H1 (cell line): ENCODE results near the gene NEK4. TPM values are rescaled to one million over a fixed set of nuclear protein-coding genes. Genes with fewer than 3 reads are reported as not detected.

Source experiments
- CTCF ChIA-PET: fragments of 300-600 bp; sonication (Branson Sonifier 250); formaldehyde crosslinking; loops from one replicate; lab custom pipeline; 2021; ENCODE audit not compliant: partially characterized antibody; lab: Charles Lee
- POLR2A ChIA-PET: fragments of 300-600 bp; sonication (Branson Sonifier 250); formaldehyde crosslinking; loops from one replicate; lab custom pipeline; 2021; ENCODE audit warnings: inconsistent platforms; ENCODE audit not compliant: partially characterized antibody; lab: Charles Lee
- DNase-seq, 2 experiments: peaks; one replicate each; pipeline versions ENCODE4 v3.0.0 to v3.0.0-alpha.2; 2010 to 2022; ENCODE audit warnings: low spot score in 2 of 2, low read depth in 1 of 2, mixed read lengths in 1 of 2
- FAIRE-seq: peaks from 2 replicates; lab custom pipeline; 2011; peaks lifted over from hg19 to GRCh38; lab: Jason Lieb, UNC
- H2AFZ ChIP-seq: 2 replicates; pipeline ENCODE4 v1.8.1; 2012; ENCODE audit warnings: low read length, inconsistent platforms
- H2AK5ac ChIP-seq: 2 replicates; pipeline ENCODE4 v1.6.1; 2013; ENCODE audit warnings: low read depth, low read length
- H2BK120ac ChIP-seq: replicated peaks from 2 replicates; pipeline ENCODE3; 2013; ENCODE audit warnings: low read depth, low read length, inconsistent platforms
- H2BK12ac ChIP-seq: 2 replicates; pipeline ENCODE4 v1.6.1; 2013; ENCODE audit warnings: low read depth, low read length
- H2BK15ac ChIP-seq: 2 replicates; pipeline ENCODE4 v1.6.1; 2013; ENCODE audit warnings: low read length
- H2BK20ac ChIP-seq: 2 replicates; pipeline ENCODE4 v1.6.1; 2013; ENCODE audit warnings: low read length
- H2BK5ac ChIP-seq: 2 replicates; pipeline ENCODE4 v1.6.1; 2013; ENCODE audit warnings: low read depth, low read length
- H3K14ac ChIP-seq: 2 replicates; pipeline ENCODE4 v1.6.1; 2013; ENCODE audit warnings: inconsistent platforms; ENCODE audit not compliant: insufficient read length
- H3K18ac ChIP-seq: 2 replicates; pipeline ENCODE4 v1.6.1; 2013; ENCODE audit warnings: low read length; ENCODE audit errors: extremely low read depth
- H3K23ac ChIP-seq: 2 replicates; pipeline ENCODE4 v1.6.1; 2013; ENCODE audit warnings: inconsistent platforms; ENCODE audit not compliant: insufficient read length
- H3K23me2 ChIP-seq: 2 replicates; pipeline ENCODE4 v1.6.1; 2013; ENCODE audit warnings: low read depth, low read length
- H3K27ac ChIP-seq: 2 replicates; pipeline ENCODE4 v1.6.1; 2011; ENCODE audit warnings: low read depth, low read length, inconsistent platforms
- H3K27me3 ChIP-seq, 4 experiments: replicated peaks in 1 of 4; 1 replicate in 1 of 4; 2 replicates in 3 of 4; pipeline versions ENCODE4 v1.6.1 to v1.8.1; 2011 to 2013; ENCODE audit warnings: low read length in 3 of 4, mild to moderate bottlenecking in 3 of 4, inconsistent platforms in 2 of 4, mixed read lengths in 2 of 4, moderate library complexity in 1 of 4; ENCODE audit not compliant: control insufficient read depth in 3 of 4, insufficient read depth in 3 of 4; ENCODE audit errors: extremely low read depth in 1 of 4
- H3K36me3 ChIP-seq, 4 experiments: 2 replicates each; pipeline versions ENCODE4 v1.6.1 to v1.8.1; 2011 to 2013; ENCODE audit warnings: mild to moderate bottlenecking in 4 of 4, low read length in 3 of 4, moderate library complexity in 2 of 4, control low read depth in 1 of 4, inconsistent platforms in 1 of 4; ENCODE audit not compliant: insufficient read depth in 4 of 4, control insufficient read depth in 2 of 4
- H3K4ac ChIP-seq: replicated peaks from 2 replicates; pipeline ENCODE3; 2013; ENCODE audit warnings: low read length, low read depth, mixed read lengths, inconsistent platforms; ENCODE audit not compliant: insufficient read length
- H3K4me1 ChIP-seq, 4 experiments: replicated peaks in 1 of 4; 1 replicate in 1 of 4; 2 replicates in 3 of 4; pipeline versions ENCODE4 v1.6.1 to v1.8.1; 2011 to 2013; ENCODE audit warnings: low read length in 3 of 4, inconsistent platforms in 2 of 4, mixed read lengths in 1 of 4; ENCODE audit not compliant: insufficient read depth in 4 of 4, control insufficient read depth in 3 of 4
- H3K4me2 ChIP-seq, 2 experiments: 2 replicates each; pipeline versions ENCODE4 v1.6.1 to v1.8.1; 2011 to 2013; ENCODE audit warnings: low read depth in 2 of 2, low read length in 2 of 2, control low read depth in 1 of 2, inconsistent platforms in 1 of 2, mild to moderate bottlenecking in 1 of 2; ENCODE audit not compliant: insufficient read depth in 1 of 2
- H3K4me3 ChIP-seq, 4 experiments: fragments of 200-600, 300-600 bp in 1 of 4; sonication (generic), shearing (Covaris generic), sonication (Bioruptor Twin) in 1 of 4; 2 replicates each; pipeline versions ENCODE4 v1.5.1 to v1.8.1; 2011 to 2016; ENCODE audit warnings: low read length in 4 of 4, low read depth in 3 of 4, control low read depth in 2 of 4, inconsistent platforms in 2 of 4, mild to moderate bottlenecking in 2 of 4, mixed read lengths in 1 of 4, moderate library complexity in 1 of 4; ENCODE audit not compliant: insufficient read depth in 2 of 4; ENCODE audit errors: extremely low read depth in 1 of 4
- H3K56ac ChIP-seq: replicated peaks from 2 replicates; pipeline ENCODE3; 2013; ENCODE audit warnings: low read depth, mild to moderate bottlenecking, mixed read lengths, low read length, inconsistent platforms; ENCODE audit not compliant: insufficient read length
- H3K79me1 ChIP-seq: 2 replicates; pipeline ENCODE4 v1.6.1; 2013; ENCODE audit warnings: low read depth, low read length, control low read depth
- H3K79me2 ChIP-seq, 2 experiments: 2 replicates each; pipeline versions ENCODE4 v1.6.1 to v1.8.1; 2012 to 2013; ENCODE audit warnings: low read length in 2 of 2, mild to moderate bottlenecking in 2 of 2, inconsistent platforms in 1 of 2; ENCODE audit not compliant: insufficient read depth in 2 of 2, control insufficient read depth in 1 of 2
- H3K9ac ChIP-seq, 4 experiments: replicated peaks in 1 of 4; 1 replicate in 1 of 4; 2 replicates in 3 of 4; pipeline versions ENCODE4 v1.6.1 to v1.8.1; 2011 to 2013; ENCODE audit warnings: low read depth in 3 of 4, low read length in 3 of 4, control low read depth in 2 of 4, mild to moderate bottlenecking in 2 of 4, moderate library complexity in 2 of 4, inconsistent platforms in 1 of 4; ENCODE audit errors: extremely low read depth in 1 of 4
- H3K9me3 ChIP-seq, 2 experiments: 2 replicates each; pipeline versions ENCODE4 v1.6.1 to v1.8.1; 2012 to 2013; ENCODE audit warnings: mild to moderate bottlenecking in 2 of 2, moderate library complexity in 2 of 2, control low read depth in 1 of 2, inconsistent platforms in 1 of 2, low read depth in 1 of 2, low read length in 1 of 2, mixed read lengths in 1 of 2; ENCODE audit not compliant: insufficient read depth in 2 of 2
- H4K20me1 ChIP-seq, 2 experiments: replicated peaks in 1 of 2; 2 replicates each; pipeline versions ENCODE3 to v1.8.1; 2011 to 2013; ENCODE audit warnings: inconsistent platforms in 2 of 2, low read length in 2 of 2, mild to moderate bottlenecking in 1 of 2; ENCODE audit not compliant: insufficient read depth in 2 of 2, control insufficient read depth in 1 of 2
- H4K5ac ChIP-seq: 2 replicates; pipeline ENCODE4 v1.6.1; 2013; ENCODE audit warnings: low read length, low read depth, mixed read lengths, inconsistent platforms; ENCODE audit not compliant: insufficient read length
- H4K8ac ChIP-seq: 2 replicates; pipeline ENCODE4 v1.8.0; 2013; ENCODE audit warnings: mild to moderate bottlenecking, moderate library complexity, low read length, inconsistent platforms; ENCODE audit not compliant: insufficient read depth; ENCODE audit errors: extremely low read depth
- H4K91ac ChIP-seq: replicated peaks from 2 replicates; pipeline ENCODE3; 2013; ENCODE audit warnings: low read length, mixed read lengths, inconsistent platforms; ENCODE audit not compliant: insufficient read length
- CBX5 ChIP-seq: fragments of 300-800, 300-1000 bp; sonication (generic); IDR thresholded peaks from 2 replicates; pipeline ENCODE4 v1.7.1; 2016; ENCODE audit warnings: antibody characterized with exemption, low read length, low read depth
- CHD1 ChIP-seq: IDR thresholded peaks from 2 replicates; pipeline ENCODE4 v1.6.1; 2012; ENCODE audit warnings: low read depth, low read length, improper control_type of control experiment
- MAFK ChIP-seq: IDR thresholded peaks from 2 replicates; pipeline ENCODE4 v1.6.1; 2012; ENCODE audit warnings: low read depth, mild to moderate bottlenecking, improper control_type of control experiment, low read length
- POLR2A ChIP-seq, 2 experiments: IDR thresholded peaks; 1 replicate in 1 of 2; 2 replicates in 1 of 2; pipeline ENCODE4 v1.6.1; 2011; ENCODE audit warnings: low read depth in 2 of 2, low read length in 2 of 2, mild to moderate bottlenecking in 2 of 2; ENCODE audit errors: control extremely low read depth in 1 of 2
- RFX5 ChIP-seq: IDR thresholded peaks from 2 replicates; pipeline ENCODE4 v1.6.1; 2011; ENCODE audit warnings: low read depth, low read length, improper control_type of control experiment, borderline replicate concordance
- WGBS, 2 experiments: shearing (Covaris generic) in 1 of 2; methylation state at CpG; one replicate each; pipeline versions ENCODE4 v1.1.6 to v1.1.7; 2013 to 2015; ENCODE audit warnings: low lambda C conversion rate in 2 of 2, mixed read lengths in 2 of 2, inconsistent platforms in 1 of 2, low coverage in 1 of 2, missing lambda C conversion rate in 1 of 2; ENCODE audit not compliant: insufficient replicate concordance in 2 of 2, insufficient coverage in 1 of 2, insufficient read length in 1 of 2; ENCODE audit errors: extremely low coverage in 1 of 2, missing lambda C conversion rate in 1 of 2; 5-methylcytosine and 5-hydroxymethylcytosine counted together
- polyA plus RNA-seq, 7 experiments: library from polyadenylated mRNA; depleted of rRNA in 3 of 7; stranded (reverse) in 5 of 7; unstranded in 2 of 7; fragments of >200 nt in 5 of 7; fragments of 200-250 nt in 2 of 7; gene quantifications; 1 replicate in 5 of 7; 2 replicates in 1 of 7; 4 replicates in 1 of 7; pipeline versions ENCODE4 v1.2.1 to v1.2.3, GENCODE V29; 2011 to 2013; ENCODE audit warnings: missing spikeins in 2 of 7, mixed read lengths in 2 of 7
- total RNA-seq: library from RNA; stranded (reverse); fragmentation: NEBNext Ultra II Directional; extraction: Animal tissue kit (Norgen Biotek cat#: 25700); gene quantifications from 2 replicates; pipeline ENCODE4 v1.2.1, GENCODE V29; 2021

NEK4 gene
- total and polyA plus RNA-seq, 2 of the 8 experiments (the other 6 are each of a cell fraction or from before 2014, with no cell fraction given), result 7.5 to 40.0 TPM

DNA sequence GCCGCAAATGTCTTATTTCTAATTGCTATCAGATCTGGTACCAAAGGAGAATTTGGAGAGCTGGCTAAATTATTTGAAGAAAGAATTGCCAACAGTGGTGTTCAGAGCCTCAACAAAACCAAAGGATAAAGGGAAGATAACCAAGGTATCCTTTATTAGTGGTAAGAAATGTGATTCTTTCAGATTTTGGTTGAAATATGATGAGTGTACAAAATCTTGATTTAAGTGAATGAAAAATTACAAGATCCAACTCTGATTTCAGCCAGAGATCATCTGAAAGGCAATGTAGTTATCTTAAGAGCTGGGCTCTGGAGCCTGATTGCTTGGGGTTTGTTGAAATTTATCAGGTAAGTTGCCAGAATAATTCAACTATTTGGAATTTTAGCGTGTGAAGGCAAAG is 80.2 kb downstream of the NEK4 start:
- Histone ChIP-seq H3K4me2 (no peak overlapping the region), H3K9ac (no peak overlapping the region), H2BK15ac (no peak overlapping the region), H3K4ac (no peak overlapping the region), H3K27ac (no peak overlapping the region), H2BK12ac (no peak overlapping the region), H3K23me2 (no peaks in the 10 kb centered on the region), H4K8ac (no peak overlapping the region), H2AFZ (no peak overlapping the region), H2BK5ac (no peak overlapping the region), H3K36me3 (peaks cover 64 to 88% (median 80%) of the 10 kb centered on the region in 4 experiments), H3K79me1 (peaks cover 5% of the 10 kb centered on the region; the same call in 1 of the 2 replicates), H4K5ac (no peak overlapping the region), H3K4me1 (peaks cover 0 to 2% (median under 1%) of the 10 kb centered on the region in 4 experiments; a peak in 3 of 7 replicates), H4K91ac (no peak overlapping the region), H3K79me2 (peaks cover 9 to 31% of the 10 kb centered on the region in 2 experiments), H3K56ac (no peak overlapping the region), H3K14ac (no peak overlapping the region), H3K27me3 (no peaks in the 10 kb centered on the region), H3K23ac (no peak overlapping the region), H2BK20ac (no peak overlapping the region), H3K9me3 (no peaks in the 10 kb centered on the region), H2AK5ac (no peak overlapping the region), H3K4me3 (no peak overlapping the region), H3K18ac (no peak overlapping the region), H2BK120ac (no peak overlapping the region), H4K20me1 (peaks cover 3 to 12% of the 10 kb centered on the region in 2 experiments)
- ChIA-PET CTCF (interaction anchor here (0.7 kb wide), 1 partner anchor 25 kb away, joined by 3 read pairs; no protein-coding TSS in a partner anchor), POLR2A (interaction anchor here (0.8 to 16.2 kb wide), 6 partner anchors 12 to 96 kb away, joined by 3 to 347 read pairs (median 7); partner anchors contain the start of genes GLT8D1, NEK4 and SPCS1)
- FAIRE-seq, result no peak
- 97% methylated on average over 2 of the region's 2 CpGs; no CpG with 5 or more reads in 1 of the 2 experiments for WGBS, 2 experiments
- DNase-seq, result no peak
- TF ChIP-seq POLR2A (IDR thresholded peaks at IDR 0.05; ENCODE audit: control extremely low read depth in 1 of 2, low read depth in 2 of 2, low read length in 2 of 2) (no peak), MAFK (no peak), RFX5 (no peak), CBX5 (no peak), CHD1 (no peak)
